GM19240 (cell line): ENCODE measurements around the gene KLHDC7B.

ENCODE experiments used
- DNase-seq: peaks from one replicate; pipeline ENCODE4 v3.0.0; 2011; ENCODE audit warnings: low spot score; ENCODE audit not compliant: insufficient read length

Gene KLHDC7B

DNA sequence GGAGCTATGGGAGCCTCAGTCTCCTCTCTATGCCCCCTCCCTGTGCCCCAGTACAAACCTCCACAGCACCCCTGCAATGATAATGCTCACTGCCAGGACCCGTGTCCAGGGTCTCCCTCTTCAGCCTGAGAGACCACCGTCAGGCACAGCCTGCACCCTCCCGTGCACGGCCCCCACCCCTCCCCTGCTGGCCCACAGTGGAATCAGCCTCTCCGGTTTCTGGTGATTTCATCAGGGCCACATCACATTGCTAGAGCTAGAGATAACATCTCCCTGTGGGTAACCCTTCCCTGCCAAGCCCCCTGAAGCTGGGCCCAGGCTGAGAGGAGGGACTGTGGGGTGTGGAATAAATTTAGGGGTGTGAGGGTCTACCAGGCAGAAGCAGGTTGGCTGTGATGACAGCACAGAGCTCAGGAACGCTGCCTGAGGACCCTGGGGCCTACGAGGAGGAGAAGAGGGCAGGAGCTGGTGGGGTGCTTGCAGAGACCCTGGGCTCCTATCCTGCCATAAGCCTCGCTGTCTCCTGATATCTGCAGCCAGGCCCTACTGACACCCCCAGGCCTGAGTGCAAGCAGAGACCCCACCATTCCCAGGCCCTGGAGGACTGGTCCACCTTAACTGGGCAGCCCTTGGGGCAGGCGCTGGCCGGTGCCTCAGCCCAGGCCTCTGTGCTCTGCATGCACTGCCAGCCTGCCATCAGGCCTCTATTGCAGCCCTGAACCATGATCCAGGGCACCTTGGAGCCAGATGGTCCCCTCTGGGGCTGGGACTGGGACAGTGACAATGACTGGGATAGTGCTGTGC is at the start of gene KLHDC7B:
KLHDC7B (plus strand) TSS at position 378 of the 804 bp plus-strand sequence; CDS start at position 723, 345 bp downstream.
- DNase-seq, result no peak

DNA sequence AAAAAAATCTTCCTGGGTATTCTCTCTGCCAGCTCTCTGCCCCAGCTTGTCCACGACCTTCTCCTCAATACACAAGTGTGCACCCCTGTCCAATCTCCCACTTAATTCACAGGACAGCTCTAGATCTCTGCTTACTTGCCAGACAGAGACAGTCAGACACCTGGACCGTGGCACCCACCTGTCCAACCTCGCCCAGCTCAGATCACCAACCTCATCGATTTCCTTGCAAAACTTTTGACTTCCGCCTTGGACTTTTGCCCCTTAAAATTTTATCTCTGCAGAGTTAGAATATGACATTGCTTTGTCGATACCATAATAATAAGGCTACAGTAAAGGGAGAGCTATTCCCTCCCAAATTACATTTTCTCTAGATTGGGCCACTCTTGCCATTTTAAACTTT is 48.6 kb upstream of the KLHDC7B start:
- no peak for DNase-seq

- peak; percentile 65 for DNase-seq
Measured at GRCh38 chr22:50498322-50498890, 47.3 kb upstream of the KLHDC7B start.

DNA sequence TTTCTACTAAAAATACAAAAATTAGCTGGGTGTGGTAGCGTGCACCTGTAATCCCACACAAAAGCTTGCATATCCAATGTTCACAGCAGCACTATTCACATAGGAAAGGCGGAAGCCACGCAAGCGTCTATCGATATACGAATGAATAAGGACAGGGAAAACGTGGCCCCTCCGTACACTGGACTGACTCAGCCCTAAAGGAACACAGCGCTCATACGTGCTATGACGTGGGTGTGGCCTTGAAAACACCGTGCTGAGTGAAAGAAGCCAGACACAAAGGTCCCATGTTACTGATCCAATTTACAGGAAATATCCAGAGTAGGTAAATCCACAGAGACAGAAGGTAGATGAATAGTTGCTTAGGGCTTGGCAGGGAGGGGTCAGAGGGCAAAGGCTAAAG is 45.2 kb upstream of the KLHDC7B start:
- DNase-seq, result no peak

DNA sequence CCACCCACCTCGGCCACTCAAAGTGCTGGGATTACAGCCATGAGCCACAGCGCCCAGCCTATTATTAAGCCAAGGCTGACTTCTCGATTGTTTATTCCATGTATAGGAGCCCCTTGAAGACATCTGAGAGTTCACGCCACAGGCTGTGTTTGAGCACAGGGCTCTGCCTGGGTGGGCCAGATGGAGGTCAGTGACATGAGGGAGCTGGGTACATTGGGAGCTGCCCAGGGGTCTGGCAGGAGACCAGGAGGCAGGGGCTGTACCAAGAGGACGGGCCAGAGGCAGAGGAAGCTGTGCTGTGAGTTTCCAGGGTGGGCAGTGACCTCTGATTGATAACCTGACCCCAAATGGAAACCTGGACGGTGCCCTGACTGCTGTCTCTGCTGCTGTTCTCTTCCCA is 43.6 kb upstream of the KLHDC7B start:
- DNase-seq, result no peak

GRCh38 chr22:50502628-50503474 is 42.8 kb upstream of the KLHDC7B start:
- DNase-seq, result no peak

- no peak for DNase-seq
Measured at GRCh38 chr22:50503475-50504145, 42.1 kb upstream of the KLHDC7B start.

GRCh38 chr22:50504369-50505211 is 41.1 kb upstream of the KLHDC7B start:
- no peak for DNase-seq

DNA sequence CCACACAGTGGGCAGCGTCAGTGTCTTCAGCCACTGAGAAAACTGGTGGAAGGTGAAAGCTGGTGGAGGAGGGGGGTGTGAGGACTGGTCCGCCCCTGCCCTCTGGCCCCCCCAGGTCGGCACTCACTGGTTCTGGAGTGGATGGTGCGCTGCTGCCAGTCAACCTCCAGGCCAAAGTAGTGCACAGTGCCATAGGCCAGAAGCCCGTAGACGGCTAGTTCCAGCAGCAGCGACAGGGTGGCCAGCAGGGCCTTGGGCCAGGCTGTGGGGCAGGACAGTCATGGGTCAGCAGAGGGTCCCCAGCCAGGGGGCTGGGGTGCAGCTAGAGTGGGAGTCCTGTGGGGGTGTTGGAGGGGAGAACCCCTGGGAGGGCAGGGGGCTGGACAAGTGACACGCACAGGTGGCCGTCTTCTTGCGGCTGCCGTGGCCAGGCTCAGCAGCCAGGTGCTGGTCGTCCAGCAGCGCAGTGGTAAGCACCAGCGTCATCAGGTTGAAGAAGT is 40.4 kb upstream of the KLHDC7B start:
- DNase-seq, result no peak

DNA sequence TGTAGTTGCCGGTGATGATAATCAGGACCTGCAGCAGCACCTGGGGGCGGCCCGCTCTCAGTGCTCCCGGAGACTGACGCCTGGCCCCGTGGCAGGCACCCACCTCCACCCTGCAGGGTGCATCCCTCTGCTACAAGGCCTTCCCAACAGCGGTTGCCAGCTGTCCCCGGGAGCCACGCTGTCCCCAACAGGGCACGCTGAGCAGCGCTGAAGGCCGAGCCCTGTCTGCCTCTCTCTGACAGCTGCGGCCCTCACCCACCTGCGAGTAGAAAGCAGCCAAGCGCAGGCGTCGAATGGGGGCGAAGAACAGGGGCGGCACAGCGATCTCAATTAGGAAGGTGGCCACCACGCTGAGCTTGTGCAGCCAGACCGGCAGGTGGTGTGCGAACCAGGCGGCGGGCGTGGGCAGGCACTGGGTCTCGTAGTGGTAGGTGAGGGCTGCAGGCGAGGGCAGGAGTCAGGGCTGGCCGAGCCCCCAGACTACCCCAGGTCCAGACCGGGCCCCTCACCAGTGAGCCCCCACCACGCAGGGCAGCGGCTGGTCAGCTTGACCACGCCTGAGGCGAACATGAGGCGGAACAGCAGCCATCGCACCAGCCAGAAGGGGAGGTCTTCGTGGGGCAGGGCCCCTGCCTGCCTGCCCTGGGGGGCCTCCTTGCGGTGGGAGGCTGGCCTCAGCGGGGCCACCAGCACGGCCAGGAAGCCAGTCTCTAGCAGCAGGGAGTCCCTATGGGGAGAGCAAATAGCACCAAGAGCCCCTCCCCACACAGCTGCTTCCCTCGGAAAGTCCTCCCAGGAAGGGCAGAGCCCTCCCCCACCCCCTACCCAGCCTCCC is 39.7 kb upstream of the KLHDC7B start:
- no peak for DNase-seq

- DNase-seq, result no peak
Measured at GRCh38 chr22:50506611-50507420, 38.9 kb upstream of the KLHDC7B start.

DNA sequence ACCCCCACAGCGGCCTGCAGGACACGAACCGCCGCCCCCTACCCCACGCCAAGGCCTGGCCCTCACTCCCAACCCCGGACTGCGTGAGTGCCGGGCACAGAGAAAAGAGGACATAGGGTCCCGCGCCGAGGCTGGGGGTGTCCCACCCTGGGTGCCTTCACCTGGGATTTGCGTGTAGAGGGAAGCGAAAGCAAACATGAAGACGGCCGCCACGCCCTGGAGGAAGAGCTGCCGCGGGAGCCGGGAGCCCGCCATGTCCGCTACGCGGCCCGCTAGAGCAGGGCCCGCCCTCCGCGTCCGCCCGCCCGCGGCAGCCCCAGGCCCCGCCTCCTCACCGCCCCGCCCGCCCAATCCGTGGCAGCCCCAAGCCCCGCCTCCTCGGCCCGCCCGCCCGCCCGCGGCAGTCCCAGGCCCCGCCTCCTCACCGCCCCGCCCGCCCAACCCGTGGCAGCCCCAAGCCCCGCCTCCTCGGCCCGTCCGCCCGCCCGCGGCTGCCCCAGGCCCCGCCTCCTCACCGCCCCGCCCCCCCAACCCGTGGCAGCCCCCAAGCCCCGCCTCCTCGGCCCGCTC is 38.2 kb upstream of the KLHDC7B start, which contains the start of gene LMF2:
LMF2 (minus strand) TSS at position 282 of the 570 bp plus-strand sequence; CDS start at position 255, 27 bp downstream.
- DNase-seq, result peak; percentile 98

- peak; percentile 99 for DNase-seq
Measured at GRCh38 chr22:50507991-50508884, 37.5 kb upstream of the KLHDC7B start, which contains the start of gene NCAPH2. TSS of gene NCAPH2 (plus strand) at chr22:50508224. CDS start at chr22:50508338, 114 bp downstream.

GRCh38 chr22:50508897-50509296 is 36.8 kb upstream of the KLHDC7B start:
- DNase-seq, result no peak

GRCh38 chr22:50513175-50513574 is 32.5 kb upstream of the KLHDC7B start:
- DNase-seq, result no peak

DNA sequence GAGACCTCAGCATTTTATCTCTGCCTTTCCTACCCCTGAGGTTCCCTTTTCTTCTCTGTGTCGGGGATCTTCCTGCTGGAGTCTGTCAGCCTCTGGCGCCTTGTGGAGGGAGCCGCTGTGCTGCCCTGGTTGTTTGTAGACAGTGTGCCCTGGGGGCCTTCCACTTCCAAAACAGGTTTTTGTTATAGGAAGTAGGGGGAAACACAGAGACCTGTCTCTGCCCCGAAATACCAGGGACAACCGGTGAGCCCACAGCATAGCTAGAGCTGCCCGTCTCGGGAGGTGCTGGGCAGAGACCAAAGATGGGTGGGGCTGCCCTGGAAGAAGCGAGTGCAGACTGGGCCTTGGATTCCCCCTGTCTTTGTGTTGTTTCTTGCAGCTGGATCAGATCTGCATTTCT is 29.6 kb upstream of the KLHDC7B start:
- DNase-seq, result no peak

DNA sequence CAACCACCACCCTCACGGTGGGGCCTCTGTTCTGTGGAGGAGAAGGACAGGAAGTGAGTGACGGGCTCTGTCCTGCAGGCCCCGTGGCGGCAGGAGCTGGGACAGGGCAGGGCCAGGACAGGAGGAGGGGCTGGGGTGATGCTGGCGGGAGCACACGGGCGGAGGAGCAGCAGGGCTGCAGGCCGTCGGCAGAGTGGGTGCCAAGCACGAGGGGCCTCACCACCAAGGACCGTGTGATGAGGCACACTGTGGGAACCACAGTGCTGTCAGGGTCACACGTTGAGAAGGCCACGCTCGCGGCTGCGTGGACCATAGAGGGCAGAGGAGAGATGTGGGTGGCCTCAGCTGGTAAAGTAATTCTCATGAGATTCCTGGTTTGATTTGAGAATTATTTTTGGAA is 28.8 kb upstream of the KLHDC7B start:
- no peak for DNase-seq
